Measurements from ENCODE around the gene RCCD1. TPM values are rescaled to one million over a fixed set of nuclear protein-coding genes. Genes with fewer than 3 reads are reported as not detected.

RCCD1 gene
- polyA plus RNA-seq, 1 donor from 2014 or later, result 4.5 TPM

DNA sequence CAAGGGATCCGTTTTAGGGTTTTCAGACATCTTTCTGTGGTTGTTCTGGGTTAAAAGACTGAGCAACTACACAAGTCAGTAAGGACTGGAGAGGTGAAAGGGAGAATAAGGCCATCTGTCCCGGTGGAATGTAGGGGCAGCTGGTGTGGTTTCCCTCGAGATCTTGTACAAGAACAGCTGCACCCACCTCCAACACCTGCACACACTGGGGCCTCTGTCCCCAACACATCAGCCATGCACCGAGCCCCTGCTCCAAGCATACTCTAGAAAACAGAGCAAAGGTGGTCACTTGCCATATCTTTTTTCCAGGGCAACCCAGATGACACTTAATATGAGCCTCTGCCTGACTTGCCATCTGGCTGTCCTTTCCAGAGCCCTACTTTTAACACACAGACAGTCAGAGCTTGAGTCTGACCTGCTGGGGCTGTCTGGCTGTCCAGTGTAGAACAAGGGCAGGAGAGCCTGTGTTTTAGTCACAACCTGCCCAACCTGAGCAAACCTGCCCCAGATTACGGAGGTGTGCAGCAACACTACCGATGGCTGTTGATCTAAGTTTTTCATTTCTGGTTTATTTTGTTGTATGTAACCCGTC is 39.4 kb upstream of the RCCD1 start:
- Histone ChIP-seq H2AFZ (ENCODE audit: low read depth, low read length) (no peak overlapping the region), H3K27ac (ENCODE audit: low read length) (no peak overlapping the region), H3K27me3 (ENCODE audit: insufficient read depth, low read depth, low read length) (no peaks in the 10 kb centered on the region), H3K79me2 (replicated peaks; ENCODE audit: insufficient read depth, low read length) (no peaks in the 10 kb centered on the region), H3K9ac (ENCODE audit: low read length) (no peak overlapping the region), H3K4me2 (ENCODE audit: low read length) (no peak overlapping the region), H3K9me2 (ENCODE audit: insufficient read depth, low read length) (no peaks in the 10 kb centered on the region), H3K4me3 (ENCODE audit: low read length) (no peak overlapping the region), H4K20me1 (ENCODE audit: insufficient read depth) (no peaks in the 10 kb centered on the region), H3K9me3 (ENCODE audit: low read length) (no peaks in the 10 kb centered on the region), H3K36me3 (ENCODE audit: insufficient read depth, low read length) (no peaks in the 10 kb centered on the region), H3F3A (ENCODE audit: insufficient read depth, low read length, poor library complexity, severe bottlenecking) (no peaks in the 10 kb centered on the region)
- TF ChIP-seq CTCF (IDR thresholded peaks at IDR 0.05; ENCODE audit: poor library complexity, severe bottlenecking) (no peak), TAF1 (IDR thresholded peaks at IDR 0.05; ENCODE audit: low read depth) (no peak), EZH2 (IDR thresholded peaks at IDR 0.05; ENCODE audit: borderline replicate concordance, insufficient read depth, low read length, poor library complexity, severe bottlenecking) (no peak), POLR2AphosphoS5 (IDR thresholded peaks at IDR 0.05) (no peak), SMC3 (conservative IDR thresholded peaks at IDR 0.05; ENCODE audit: poor library complexity) (no peak), EP300 (conservative IDR thresholded peaks at IDR 0.05; ENCODE audit: poor library complexity, severe bottlenecking) (no peak), RAD21 (conservative IDR thresholded peaks at IDR 0.05) (no peak), MXI1 (conservative IDR thresholded peaks at IDR 0.05; ENCODE audit: poor library complexity, severe bottlenecking) (no peak)
- TF ChIP-seq, protein P1, sequence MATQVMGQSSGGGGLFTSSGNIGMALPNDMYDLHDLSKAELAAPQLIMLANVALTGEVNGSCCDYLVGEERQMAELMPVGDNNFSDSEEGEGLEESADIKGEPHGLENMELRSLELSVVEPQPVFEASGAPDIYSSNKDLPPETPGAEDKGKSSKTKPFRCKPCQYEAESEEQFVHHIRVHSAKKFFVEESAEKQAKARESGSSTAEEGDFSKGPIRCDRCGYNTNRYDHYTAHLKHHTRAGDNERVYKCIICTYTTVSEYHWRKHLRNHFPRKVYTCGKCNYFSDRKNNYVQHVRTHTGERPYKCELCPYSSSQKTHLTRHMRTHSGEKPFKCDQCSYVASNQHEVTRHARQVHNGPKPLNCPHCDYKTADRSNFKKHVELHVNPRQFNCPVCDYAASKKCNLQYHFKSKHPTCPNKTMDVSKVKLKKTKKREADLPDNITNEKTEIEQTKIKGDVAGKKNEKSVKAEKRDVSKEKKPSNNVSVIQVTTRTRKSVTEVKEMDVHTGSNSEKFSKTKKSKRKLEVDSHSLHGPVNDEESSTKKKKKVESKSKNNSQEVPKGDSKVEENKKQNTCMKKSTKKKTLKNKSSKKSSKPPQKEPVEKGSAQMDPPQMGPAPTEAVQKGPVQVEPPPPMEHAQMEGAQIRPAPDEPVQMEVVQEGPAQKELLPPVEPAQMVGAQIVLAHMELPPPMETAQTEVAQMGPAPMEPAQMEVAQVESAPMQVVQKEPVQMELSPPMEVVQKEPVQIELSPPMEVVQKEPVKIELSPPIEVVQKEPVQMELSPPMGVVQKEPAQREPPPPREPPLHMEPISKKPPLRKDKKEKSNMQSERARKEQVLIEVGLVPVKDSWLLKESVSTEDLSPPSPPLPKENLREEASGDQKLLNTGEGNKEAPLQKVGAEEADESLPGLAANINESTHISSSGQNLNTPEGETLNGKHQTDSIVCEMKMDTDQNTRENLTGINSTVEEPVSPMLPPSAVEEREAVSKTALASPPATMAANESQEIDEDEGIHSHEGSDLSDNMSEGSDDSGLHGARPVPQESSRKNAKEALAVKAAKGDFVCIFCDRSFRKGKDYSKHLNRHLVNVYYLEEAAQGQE (IDR thresholded peaks at IDR 0.05; ENCODE audit: borderline replicate concordance), result no peak

GRCh38 chr15:90915808-90916440 is 38.8 kb upstream of the RCCD1 start:
- no peaks in the 10 kb centered on the region for H3K27me3 ChIP-seq (ENCODE audit: insufficient read depth, low read depth, low read length)
- H3K9me3 ChIP-seq (ENCODE audit: low read length), result no peaks in the 10 kb centered on the region
- H3K27ac ChIP-seq (ENCODE audit: low read length), result no peak overlapping the region
- H3K79me2 ChIP-seq (replicated peaks; ENCODE audit: insufficient read depth, low read length), result no peaks in the 10 kb centered on the region
- H3K9me2 ChIP-seq (ENCODE audit: insufficient read depth, low read length), result no peaks in the 10 kb centered on the region
- no peaks in the 10 kb centered on the region for H4K20me1 ChIP-seq (ENCODE audit: insufficient read depth)
- no peak overlapping the region for H3K9ac ChIP-seq (ENCODE audit: low read length)
- H3K36me3 ChIP-seq (ENCODE audit: insufficient read depth, low read length), result no peaks in the 10 kb centered on the region
- H2AFZ ChIP-seq (ENCODE audit: low read depth, low read length), result no peak overlapping the region
- H3K4me2 ChIP-seq (ENCODE audit: low read length), result no peak overlapping the region
- H3K4me3 ChIP-seq (ENCODE audit: low read length), result no peak overlapping the region
- H3F3A ChIP-seq (ENCODE audit: insufficient read depth, low read length, poor library complexity, severe bottlenecking), result no peaks in the 10 kb centered on the region
- TF ChIP-seq CTCF (IDR thresholded peaks at IDR 0.05; ENCODE audit: poor library complexity, severe bottlenecking), result no peak

All from neural cell (in vitro differentiated cells).